Measurements from ENCODE around the gene SPAG16. TPM values are rescaled to one million over a fixed set of nuclear protein-coding genes. Genes with fewer than 3 reads are reported as not detected.

The SPAG16 gene
- total RNA-seq = 54.1 TPM

GRCh38 chr2:213284105-213285090, at the start of gene SPAG16:
SPAG16 (plus strand) TSS chr2:213284464.

GRCh38 chr2:214410918-214411554, 1126.8 kb downstream of the SPAG16 start, which contains the start of gene VWC2L:
VWC2L (plus strand) TSS chr2:214411054; CDS start chr2:214414194, 3,140 bp downstream.

Small RNAs within 50 kb of the gene (small RNA-seq; reads per million reads assigned to genes)
- gene MIR4438 (ENCODE audit: low replicate concordance) = not detected

Other genes with a start within 250 kb of the SPAG16 start
- gene IKZF2, start 132.9 kb upstream of the SPAG16 start, total RNA-seq = 13.5 TPM